B cell (primary cell): ENCODE measurements around the gene OR5M8. TPM values are rescaled to one million over a fixed set of nuclear protein-coding genes. Genes with fewer than 3 reads are reported as not detected.

ENCODE experiments used
- ATAC-seq: fragments of 200-7000 bp; cut with Tn5 transposase; one replicate; pipeline ENCODE4 v1.10.0; 2021; ENCODE audit warnings: low read depth, mild to moderate bottlenecking, moderate number of reproducible peaks, moderate library complexity
- CTCF ChIA-PET: fragments of 350-600 bp; sonication (Branson Sonifier 250); formaldehyde crosslinking; loops from one replicate; lab custom pipeline; 2021; ENCODE audit warnings: antibody characterized with exemption, inconsistent platforms; lab: Charles Lee
- POLR2A ChIA-PET: fragments of 350-600 bp; sonication (Branson Sonifier 250); formaldehyde crosslinking; loops from one replicate; lab custom pipeline; 2021; ENCODE audit warnings: antibody characterized with exemption; lab: Charles Lee
- DNase-seq: peaks from one replicate; pipeline ENCODE4 v3.0.0; 2013
- H2AFZ ChIP-seq: 2 replicates; pipeline ENCODE4 v1.6.1; 2012; ENCODE audit warnings: mild to moderate bottlenecking, low read depth, low read length; ENCODE audit not compliant: insufficient read depth, poor library complexity, severe bottlenecking
- H3K27ac ChIP-seq, 2 donors: 1 replicate in 1 of 2; 2 replicates in 1 of 2; pipeline ENCODE4 v1.5.1; 2012 to 2013; ENCODE audit warnings: low read length in 2 of 2, mild to moderate bottlenecking in 2 of 2, moderate library complexity in 1 of 2
- H3K27me3 ChIP-seq, 4 experiments: fragments of 200-600 bp in 1 of 4; sonication (generic) in 1 of 4; replicated peaks in 1 of 4; 1 replicate in 2 of 4; 2 replicates in 2 of 4; pipeline versions ENCODE4 v1.6.1 to v1.7.0; 2013 to 2016; ENCODE audit warnings: low read length in 3 of 4, mild to moderate bottlenecking in 2 of 4, mixed read lengths in 1 of 4, moderate library complexity in 1 of 4; ENCODE audit not compliant: insufficient read depth in 4 of 4, control insufficient read depth in 3 of 4; ENCODE audit errors: control extremely low read depth in 1 of 4
- H3K36me3 ChIP-seq, 2 experiments: replicated peaks in 1 of 2; 1 replicate in 1 of 2; 2 replicates in 1 of 2; pipeline versions ENCODE4 v1.6.1 to v1.7.1; 2013; ENCODE audit warnings: low read length in 1 of 2; ENCODE audit not compliant: insufficient read depth in 2 of 2, control insufficient read depth in 1 of 2; ENCODE audit errors: control extremely low read depth in 1 of 2, extremely low read depth in 1 of 2
- H3K4me1 ChIP-seq, 2 donors: fragments of 200-600 bp in 1 of 2; sonication (generic) in 1 of 2; 1 replicate in 1 of 2; 2 replicates in 1 of 2; pipeline versions ENCODE4 v1.5.1 to v1.6.1; 2013 to 2017; ENCODE audit warnings: low read length in 2 of 2; ENCODE audit not compliant: control insufficient read depth in 2 of 2, insufficient read depth in 2 of 2
- H3K4me2 ChIP-seq: replicated peaks from 2 replicates; pipeline ENCODE3; 2012; ENCODE audit warnings: mild to moderate bottlenecking, low read depth, low read length; ENCODE audit not compliant: poor library complexity, severe bottlenecking
- H3K4me3 ChIP-seq, 5 experiments: fragments of 200-600 bp in 1 of 5; sonication (generic) in 1 of 5; 1 replicate in 3 of 5; 2 replicates in 2 of 5; pipeline versions ENCODE4 v1.5.1 to v1.7.0; 2011 to 2016; ENCODE audit warnings: low read length in 4 of 5, mild to moderate bottlenecking in 4 of 5, low read depth in 2 of 5, control low read depth in 1 of 5, moderate library complexity in 1 of 5; ENCODE audit not compliant: insufficient read depth in 1 of 5; ENCODE audit errors: control extremely low read depth in 1 of 5, extremely low read depth in 1 of 5
- H3K79me2 ChIP-seq: fragments of 200-600 bp; sonication (generic); one replicate; pipeline ENCODE4 v1.6.0; 2016; ENCODE audit warnings: low read length; ENCODE audit not compliant: control insufficient read depth, insufficient read depth
- H3K9ac ChIP-seq: fragments of 200-600 bp; sonication (generic); 2 replicates; pipeline ENCODE4 v1.6.1; 2017; ENCODE audit warnings: mild to moderate bottlenecking, low read length, moderate library complexity
- H3K9me3 ChIP-seq, 3 donors: one replicate each; pipeline versions ENCODE4 v1.6.1 to v1.7.1; 2013; ENCODE audit warnings: low read length in 2 of 3; ENCODE audit not compliant: control insufficient read depth in 2 of 3, insufficient read depth in 1 of 3; ENCODE audit errors: control extremely low read depth in 1 of 3
- H4K20me1 ChIP-seq: 2 replicates; pipeline ENCODE4 v1.6.0; 2012; ENCODE audit warnings: mild to moderate bottlenecking, low read length; ENCODE audit not compliant: insufficient read depth, control insufficient read depth, poor library complexity, severe bottlenecking
- H3K27ac Mint-ChIP-seq: one replicate; pipeline ENCODE4 v1.8.0; 2021; ENCODE audit warnings: mixed read lengths
- H3K27me3 Mint-ChIP-seq: one replicate; pipeline ENCODE4 v1.8.0; 2021; ENCODE audit warnings: mixed read lengths
- H3K4me1 Mint-ChIP-seq: one replicate; pipeline ENCODE4 v1.8.0; 2021; ENCODE audit warnings: mixed read lengths
- H3K4me3 Mint-ChIP-seq: one replicate; pipeline ENCODE4 v1.8.0; 2021; ENCODE audit warnings: mixed read lengths
- H3K9me3 Mint-ChIP-seq: one replicate; pipeline ENCODE4 v1.8.0; 2022; ENCODE audit warnings: mixed read lengths; ENCODE audit not compliant: insufficient read depth
- CTCF ChIP-seq: fragments of 200-600 bp; IDR thresholded peaks from one replicate; pipeline ENCODE4 v1.8.0; 2022; ENCODE audit warnings: antibody characterized with exemption, mild to moderate bottlenecking
- EZH2 ChIP-seq: IDR thresholded peaks from 2 replicates; pipeline ENCODE4 v1.6.1; 2012; ENCODE audit warnings: borderline replicate concordance, low read depth, mild to moderate bottlenecking, moderate library complexity, low read length; ENCODE audit not compliant: insufficient read depth, poor library complexity, severe bottlenecking
- WGBS: methylation state at CpG from one replicate; pipeline ENCODE4 v1.1.5; 2013; ENCODE audit warnings: missing lambda C conversion rate; ENCODE audit not compliant: insufficient coverage; 5-methylcytosine and 5-hydroxymethylcytosine counted together
- intact Hi-C: fragments of 100-400 bp; cut with micrococcal nuclease; formaldehyde crosslinking; loops from one replicate; pipeline ENCODE4 v1.10.0; 2022
- polyA minus RNA-seq: library from RNA; depleted of rRNA, polyadenylated mRNA; stranded (reverse); fragments of >200 nt; gene quantifications from 2 replicates; pipeline ENCODE4 v1.2.3, GENCODE V29; 2012
- polyA plus RNA-seq: library from polyadenylated mRNA; depleted of rRNA; stranded (reverse); fragments of >200 nt; gene quantifications from 2 replicates; pipeline ENCODE4 v1.2.3, GENCODE V29; 2012
- total RNA-seq, 2 donors: library from RNA; stranded (reverse); fragments of 120-200 nt in 1 of 2; gene quantifications; 1 replicate in 1 of 2; 2 replicates in 1 of 2; pipeline versions ENCODE4 v1.2.3 to v1.2.4, GENCODE V29; 2013 to 2022

Gene OR5M8
- not detected in 2 replicates for total RNA-seq
- total RNA-seq (2013): not detected
- not detected in 2 replicates for polyA plus RNA-seq
- polyA minus RNA-seq: not detected in 2 replicates

GRCh38 chr11:56491270-56491669 is at the start of gene OR5M8:
TSS of gene OR5M8 (minus strand) at chr11:56491370. CDS start at chr11:56491370, 0 bp downstream.
- Histone ChIP-seq H3K4me2 (no peak within 1 kb of the TSS), H3K4me3 (no peak within 1 kb of the TSS), H3K79me2 (no peaks in the 10 kb centered on the region), H3K9ac (no peak within 1 kb of the TSS), H4K20me1 (no peaks in the 10 kb centered on the region), H3K27me3 (no peaks in the 10 kb centered on the region), H2AFZ (no peak within 1 kb of the TSS), H3K4me1 (no peaks in the 10 kb centered on the region), H3K36me3 (no peaks in the 10 kb centered on the region), H3K9me3 (peaks cover 0 to 5% (median 4%) of the 10 kb centered on the region in 3 donors), H3K27ac (no peak within 1 kb of the TSS)
- intact Hi-C loops: no loop called here
- H3K27ac Mint-ChIP-seq: no peak within 1 kb of the TSS
- CTCF ChIA-PET: no interaction called here
- H3K9me3 Mint-ChIP-seq: no peaks in the 10 kb centered on the region
- POLR2A ChIA-PET: no interaction called here
- H3K27me3 Mint-ChIP-seq: no peaks in the 10 kb centered on the region
- ATAC-seq (no peak), DNase-seq (no peak)
- WGBS: 100% methylated on average over 1 of the region's 7 CpGs
- no peak within 1 kb of the TSS for H3K4me3 Mint-ChIP-seq
- no peaks in the 10 kb centered on the region for H3K4me1 Mint-ChIP-seq
- TF ChIP-seq CTCF (no peak), EZH2 (no peak)

GRCh38 chr11:56533054-56533740 is 42.0 kb upstream of the OR5M8 start:
- TF ChIP-seq EZH2 (no peak), CTCF (no peak)
- intact Hi-C loops: no loop called here
- H3K27ac ChIP-seq: no peak overlapping the region
- H3K4me1 ChIP-seq: no peaks in the 10 kb centered on the region
- H3K9ac ChIP-seq: no peak overlapping the region
- no peaks in the 10 kb centered on the region for H3K27me3 Mint-ChIP-seq
- no peaks in the 10 kb centered on the region for H3K79me2 ChIP-seq
- ChIA-PET CTCF (no interaction called here), POLR2A (no interaction called here)
- no peak overlapping the region for H3K27ac Mint-ChIP-seq
- H3K27me3 ChIP-seq: no peaks in the 10 kb centered on the region
- no peaks in the 10 kb centered on the region for H3K36me3 ChIP-seq
- no peak overlapping the region for H2AFZ ChIP-seq
- 75% methylated on average over 2 of the region's 3 CpGs for WGBS
- H3K9me3 Mint-ChIP-seq: peaks cover 4% of the 10 kb centered on the region
- ATAC-seq (no peak), DNase-seq (no peak)
- H3K4me3 ChIP-seq: no peak overlapping the region
- H3K9me3 ChIP-seq: no peaks in the 10 kb centered on the region
- no peak overlapping the region for H3K4me2 ChIP-seq
- no peaks in the 10 kb centered on the region for H3K4me1 Mint-ChIP-seq
- H4K20me1 ChIP-seq: no peaks in the 10 kb centered on the region
- no peak overlapping the region for H3K4me3 Mint-ChIP-seq
